GM19193 (cell line): ENCODE data around the gene TIAM1.

Experiments used
- POLR2A ChIP-seq: IDR thresholded peaks from 4 replicates; pipeline ENCODE4 v1.6.1; 2011; ENCODE audit not compliant: insufficient read depth, insufficient read length; ENCODE audit errors: extremely low read depth

TIAM1 gene

GRCh38 chr21:31261759-31262158 is 82.3 kb downstream of the TIAM1 start:
- TF ChIP-seq POLR2A = no peak

- TF ChIP-seq POLR2A = no peak
Measured at GRCh38 chr21:31260790-31261189, 83.3 kb downstream of the TIAM1 start.

GRCh38 chr21:31258073-31258472 is 86.0 kb downstream of the TIAM1 start:
- TF ChIP-seq POLR2A = no peak

- TF ChIP-seq POLR2A = no peak
Measured at GRCh38 chr21:31257265-31257664, 86.8 kb downstream of the TIAM1 start.

- TF ChIP-seq POLR2A = no peak
Measured at GRCh38 chr21:31255896-31256295, 88.2 kb downstream of the TIAM1 start.

GRCh38 chr21:31255036-31255435 is 89.0 kb downstream of the TIAM1 start:
- no peak for TF ChIP-seq POLR2A

- TF ChIP-seq POLR2A = no peak
Measured at GRCh38 chr21:31254131-31254530, 89.9 kb downstream of the TIAM1 start.

GRCh38 chr21:31253684-31254083 is 90.4 kb downstream of the TIAM1 start:
- no peak for TF ChIP-seq POLR2A

GRCh38 chr21:31252611-31253010 is 91.5 kb downstream of the TIAM1 start:
- no peak for TF ChIP-seq POLR2A

GRCh38 chr21:31252091-31252490 is 92.0 kb downstream of the TIAM1 start:
- TF ChIP-seq POLR2A = no peak

GRCh38 chr21:31251686-31252085 is 92.4 kb downstream of the TIAM1 start:
- no peak for TF ChIP-seq POLR2A

GRCh38 chr21:31248598-31248997 is 95.5 kb downstream of the TIAM1 start:
- no peak for TF ChIP-seq POLR2A

- no peak for TF ChIP-seq POLR2A
Measured at GRCh38 chr21:31243611-31244010, 100.5 kb downstream of the TIAM1 start.

GRCh38 chr21:31236528-31236927 is 107.5 kb downstream of the TIAM1 start:
- TF ChIP-seq POLR2A = no peak

GRCh38 chr21:31235671-31236450 is 108.2 kb downstream of the TIAM1 start:
- no peak for TF ChIP-seq POLR2A

- TF ChIP-seq POLR2A = no peak
Measured at GRCh38 chr21:31234936-31235335, 109.1 kb downstream of the TIAM1 start.

- TF ChIP-seq POLR2A = no peak
Measured at GRCh38 chr21:31233711-31234110, 110.3 kb downstream of the TIAM1 start.

GRCh38 chr21:31232344-31232743 is 111.7 kb downstream of the TIAM1 start:
- no peak for TF ChIP-seq POLR2A

- no peak for TF ChIP-seq POLR2A
Measured at GRCh38 chr21:31230937-31231336, 113.1 kb downstream of the TIAM1 start.
